K562 (cell line): Measurements from ENCODE around the gene PPDPF. TPM values are rescaled to one million over a fixed set of nuclear protein-coding genes. Genes with fewer than 3 reads are reported as not detected.

Experiments used
- ATAC-seq: fragments of 200-7000 bp; cut with Tn5 transposase; 3 replicates; pipeline ENCODE4 v1.9.1; 2020; ENCODE audit warnings: moderate library complexity
- BruUV-seq: library from RNA; stranded (reverse); fragments of 400-500 nt; replicated peaks from 2 replicates; lab custom pipeline; 2021; lab: Mats Ljungman, UMichigan
- CTCF ChIA-PET: fragments of 300-600 bp; formaldehyde crosslinking; extraction: SDS; loops from one replicate; lab custom pipeline; 2021; ENCODE audit warnings: low intra/inter-chr PET ratio; lab: Yijun Ruan, JAX
- POLR2A ChIA-PET: fragments of 300-600, 350-650 bp; sonication (Branson Sonifier 250); formaldehyde crosslinking; extraction: SDS; loops from one replicate; lab custom pipeline; 2021; ENCODE audit warnings: antibody characterized with exemption, inconsistent platforms; lab: Yijun Ruan, JAX
- DNase-seq, 4 experiments: peaks; one replicate each; pipeline versions ENCODE4 v3.0.0 to v3.0.0-alpha.2; 2011 to 2018; ENCODE audit warnings: low spot score in 3 of 4, mixed read lengths in 3 of 4; ENCODE audit errors: extremely low read depth in 1 of 4
- FAIRE-seq: peaks from 2 replicates; lab custom pipeline; 2011; peaks lifted over from hg19 to GRCh38; lab: Jason Lieb, UNC
- H2AFZ ChIP-seq: 2 replicates; pipeline ENCODE4 v1.6.0; 2011; ENCODE audit warnings: low read depth, low read length, control low read depth, inconsistent platforms
- H3K27ac ChIP-seq: fragments of 200-600 bp; 3 replicates; pipeline ENCODE4 v1.8.0; 2011; ENCODE audit warnings: low read depth, mild to moderate bottlenecking, control low read depth, inconsistent platforms, low read length, moderate library complexity, mixed read lengths; ENCODE audit errors: extremely low read depth
- H3K27me3 ChIP-seq, 2 experiments: fragments of 300-600 bp in 1 of 2; 2 replicates in 1 of 2; 3 replicates in 1 of 2; pipeline versions ENCODE4 v1.6.0 to v1.8.0; 2011; ENCODE audit warnings: inconsistent platforms in 2 of 2, low read length in 2 of 2, mild to moderate bottlenecking in 1 of 2, mixed read lengths in 1 of 2, moderate library complexity in 1 of 2; ENCODE audit not compliant: control insufficient read depth in 2 of 2, insufficient read depth in 2 of 2
- H3K36me3 ChIP-seq: fragments of 300-600 bp; 3 replicates; pipeline ENCODE4 v1.8.0; 2011; ENCODE audit warnings: mild to moderate bottlenecking, low read length, inconsistent platforms; ENCODE audit not compliant: control insufficient read depth, insufficient read depth
- H3K4me1 ChIP-seq, 2 experiments: fragments of 200-600 bp in 1 of 2; replicated peaks in 1 of 2; 2 replicates in 1 of 2; 3 replicates in 1 of 2; pipeline versions ENCODE4 v1.5.1 to v1.8.0; 2011; ENCODE audit warnings: inconsistent platforms in 2 of 2, low read length in 2 of 2, mild to moderate bottlenecking in 1 of 2, mixed read lengths in 1 of 2, moderate library complexity in 1 of 2; ENCODE audit not compliant: control insufficient read depth in 2 of 2, insufficient read depth in 2 of 2
- H3K4me2 ChIP-seq: 2 replicates; pipeline ENCODE4 v1.6.1; 2011; ENCODE audit warnings: low read length, control low read depth, inconsistent platforms, mixed read lengths; ENCODE audit not compliant: insufficient read depth
- H3K4me3 ChIP-seq: fragments of 200-600 bp; sonication (generic), shearing (Covaris generic); 2 replicates; pipeline ENCODE4 v1.5.1; 2016; ENCODE audit warnings: control low read depth, inconsistent platforms
- H3K79me2 ChIP-seq: fragments of 200-600 bp; 3 replicates; pipeline ENCODE4 v1.8.0; 2011; ENCODE audit warnings: low read length, inconsistent platforms; ENCODE audit not compliant: control insufficient read depth, insufficient read depth
- H3K9ac ChIP-seq, 2 experiments: 2 replicates each; pipeline versions ENCODE4 v1.6.0 to v1.6.1; 2011; ENCODE audit warnings: low read depth in 2 of 2, low read length in 2 of 2, control low read depth in 1 of 2, inconsistent platforms in 1 of 2, mild to moderate bottlenecking in 1 of 2, mixed read lengths in 1 of 2; ENCODE audit not compliant: insufficient read depth in 1 of 2
- H3K9me1 ChIP-seq: one replicate; pipeline ENCODE4 v1.6.0; 2011; ENCODE audit warnings: inconsistent platforms, mild to moderate bottlenecking, low read length, moderate library complexity; ENCODE audit not compliant: control insufficient read depth, insufficient read depth
- H3K9me3 ChIP-seq: replicated peaks from 2 replicates; pipeline ENCODE4 v1.5.1; 2011; ENCODE audit warnings: low read depth, low read length, inconsistent platforms; ENCODE audit not compliant: control insufficient read depth, insufficient read depth
- H4K20me1 ChIP-seq: replicated peaks from 2 replicates; pipeline ENCODE4 v1.6.1; 2011; ENCODE audit warnings: low read length, inconsistent platforms, mixed read lengths; ENCODE audit not compliant: control insufficient read depth, insufficient read depth
- C11orf30 ChIP-seq: fragments of 450-650 bp; IDR thresholded peaks from 2 replicates; pipeline ENCODE4 v1.6.1; 2016; ENCODE audit warnings: low read depth, mild to moderate bottlenecking
- GABPB1 ChIP-seq: sonication (generic); formaldehyde crosslinking; IDR thresholded peaks from 2 replicates; pipeline ENCODE4 v1.8.0; 2022; ENCODE audit warnings: mild to moderate bottlenecking, missing genetic modification reagents
- HNRNPH1 ChIP-seq: fragments of 200-400 bp; formaldehyde crosslinking; optimal IDR thresholded peaks from 2 replicates; pipeline ENCODE3; 2017; ENCODE audit warnings: low read depth, mild to moderate bottlenecking, low read length, moderate library complexity
- ILF3 ChIP-seq: fragments of 450-650 bp; IDR thresholded peaks from 2 replicates; pipeline ENCODE4 v1.6.1; 2018; ENCODE audit warnings: antibody characterized with exemption, mild to moderate bottlenecking, moderate library complexity, borderline replicate concordance
- NONO ChIP-seq, 2 experiments: fragments of 200-400 bp in 1 of 2; fragments of 450-650 bp in 1 of 2; formaldehyde crosslinking in 1 of 2; IDR thresholded peaks; 2 replicates each; pipeline ENCODE4 v1.6.1; 2017; ENCODE audit warnings: low read depth in 2 of 2, mild to moderate bottlenecking in 2 of 2, moderate library complexity in 2 of 2, low read length in 1 of 2
- NR2F6 ChIP-seq: fragments of 450-650 bp; formaldehyde crosslinking; IDR thresholded peaks from 2 replicates; pipeline ENCODE4 v1.4.0; 2020; ENCODE audit warnings: mild to moderate bottlenecking
- NUFIP1 ChIP-seq: fragments of 450-650 bp; IDR thresholded peaks from 2 replicates; pipeline ENCODE4 v1.6.1; 2018; ENCODE audit not compliant: partially characterized antibody
- POLR2H ChIP-seq: IDR thresholded peaks from 2 replicates; pipeline ENCODE4 v1.6.1; 2016; ENCODE audit warnings: missing genetic modification characterization, low read depth, mild to moderate bottlenecking, control low read depth, missing compliant biosample characterization, moderate library complexity
- SAP30 ChIP-seq: fragments of 200-600 bp; sonication (generic); IDR thresholded peaks from 2 replicates; pipeline ENCODE4 v1.6.1; 2012; ENCODE audit warnings: borderline replicate concordance, low read depth, mild to moderate bottlenecking, moderate library complexity, low read length, control low read depth, inconsistent platforms; ENCODE audit not compliant: insufficient read depth, poor library complexity, severe bottlenecking
- SMARCA4 ChIP-seq: fragments of 450-650 bp; IDR thresholded peaks from 2 replicates; pipeline ENCODE4 v1.6.1; 2016
- XRCC4 ChIP-seq: IDR thresholded peaks from one replicate; pipeline ENCODE4 v1.6.1; 2011; ENCODE audit not compliant: insufficient read depth, insufficient read length; ENCODE audit errors: extremely low read depth
- YBX1 ChIP-seq: fragments of 450-650 bp; IDR thresholded peaks from 2 replicates; pipeline ENCODE4 v1.7.1; 2016; ENCODE audit warnings: mild to moderate bottlenecking
- ZNF146 ChIP-seq: IDR thresholded peaks from one replicate; pipeline ENCODE4 v1.6.1; 2018; ENCODE audit warnings: missing compliant biosample characterization; ENCODE audit not compliant: unreplicated experiment
- ZNF282 ChIP-seq: sonication (generic); formaldehyde crosslinking; IDR thresholded peaks from 2 replicates; pipeline ENCODE4 v1.8.1; 2023; ENCODE audit warnings: missing genetic modification reagents
- WGBS: fragments of 100-300 bp; shearing (Covaris generic); methylation state at CpG from one replicate; pipeline ENCODE4 v1.1.6; 2016; ENCODE audit warnings: low coverage, mixed read lengths; ENCODE audit not compliant: insufficient coverage; ENCODE audit errors: missing lambda C conversion rate; 5-methylcytosine and 5-hydroxymethylcytosine counted together
- in situ Hi-C: fragments of 300-500 bp; cut with MboI; formaldehyde crosslinking; loops from 4 replicates; pipeline ENCODE4 v1.15.0; 2018; ENCODE audit warnings: inconsistent platforms, mixed read lengths
- intact Hi-C: fragments of 100-400 bp; cut with micrococcal nuclease; formaldehyde crosslinking; loops from 2 replicates; pipeline ENCODE4 v1.14.2; 2022
- polyA plus RNA-seq, 8 experiments: library from polyadenylated mRNA; depleted of rRNA in 4 of 8; stranded (reverse) in 5 of 8; unstranded in 3 of 8; fragments of >200 nt; fragmentation: Nextera tagmentation in 2 of 8; fragmentation: Illumina TruSeq in 1 of 8; extraction: Ambion mirVana in 2 of 8; extraction: Trizol in 1 of 8; gene quantifications; 2 replicates each; pipeline versions ENCODE4 v1.2.1 to v1.2.3, GENCODE V29; 2011 to 2014; ENCODE audit warnings: inconsistent platforms in 1 of 8, missing spikeins in 1 of 8
- total RNA-seq, 7 experiments: library from RNA; depleted of rRNA in 6 of 7; stranded (reverse); fragments of >200 nt in 6 of 7; fragmentation: Illumina TruSeq in 2 of 7; extraction: Trizol in 2 of 7; gene quantifications; 2 replicates each; pipeline versions ENCODE4 v1.2.1 to v1.2.3, GENCODE V29; 2011 to 2021; ENCODE audit warnings: low replicate concordance in 1 of 7
- TF ChIP-seq, protein P1 (sequence below): fragments of 200-800 bp; sonication (Bioruptor generic); IDR thresholded peaks from 2 replicates; pipeline ENCODE4 v1.6.1; 2017; ENCODE audit warnings: missing genetic modification characterization, missing compliant biosample characterization
- TF ChIP-seq, protein P2 (sequence below): sonication (generic); formaldehyde crosslinking; IDR thresholded peaks from 2 replicates; pipeline ENCODE4 v1.8.0; 2022; ENCODE audit warnings: missing genetic modification reagents, mild to moderate bottlenecking, borderline replicate concordance
- TF ChIP-seq, protein P3 (sequence below): fragments of 250-450 bp; sonication (Bioruptor Pico); IDR thresholded peaks from 2 replicates; pipeline ENCODE4 v1.4.0; 2020; ENCODE audit warnings: borderline replicate concordance

PPDPF gene
- total and polyA plus RNA-seq, 9 of the 15 experiments (the other 6 are each of a cell fraction or from before 2014, with no cell fraction given) = 0.77 to 233 (median 10.5) TPM

DNA sequence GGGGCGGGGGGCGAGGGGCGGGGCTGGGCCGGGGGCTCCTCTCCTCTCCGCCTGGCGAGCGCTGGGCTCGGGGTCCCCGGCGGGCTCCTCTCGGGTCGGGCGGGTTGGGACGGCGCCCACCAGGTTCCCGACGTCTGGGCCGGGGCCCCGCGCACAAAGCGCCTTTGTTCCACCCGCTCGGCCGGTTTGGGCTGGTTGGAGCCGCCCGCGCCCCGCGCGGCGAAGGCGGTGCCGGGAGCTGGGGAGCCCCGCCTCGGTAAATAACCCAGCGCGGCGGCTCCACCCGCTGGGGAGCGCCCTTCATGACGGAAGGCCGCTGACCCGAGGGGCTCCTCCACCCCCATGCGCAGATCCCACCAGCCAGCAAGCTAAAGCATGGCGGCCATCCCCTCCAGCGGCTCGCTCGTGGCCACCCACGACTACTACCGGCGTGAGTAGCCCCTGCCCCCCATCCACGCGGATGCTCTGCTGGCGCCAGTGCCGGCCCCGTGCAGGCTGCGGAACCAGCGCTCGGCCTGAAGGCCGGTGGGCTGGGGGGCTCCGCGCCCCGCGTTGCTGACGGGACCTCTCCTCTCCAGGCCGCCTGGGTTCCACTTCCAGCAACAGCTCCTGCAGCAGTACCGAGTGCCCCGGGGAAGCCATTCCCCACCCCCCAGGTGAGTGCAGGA is 503 bp downstream of the PPDPF start:
- Histone ChIP-seq H2AFZ (no peak overlapping the region), H3K9ac (peak overlapping the region; percentile 79 to 98), H3K4me2 (peak overlapping the region; percentile 89), H3K27me3 (peaks cover 21 to 30% of the 10 kb centered on the region in 2 experiments), H3K27ac (peak overlapping the region; percentile 96), H4K20me1 (no peaks in the 10 kb centered on the region), H3K79me2 (peaks cover 14% of the 10 kb centered on the region), H3K9me3 (peaks cover 7% of the 10 kb centered on the region), H3K9me1 (no peaks in the 10 kb centered on the region), H3K36me3 (peaks cover 23% of the 10 kb centered on the region; the same call in 2 of the 3 replicates), H3K4me1 (peaks cover 10 to 57% of the 10 kb centered on the region in 2 experiments), H3K4me3 (peak overlapping the region; percentile 85)
- TSS peak; percentile 77 for BruUV-seq
- ChIA-PET CTCF (no interaction called here), POLR2A (interaction anchor here (0.6 to 1.7 kb wide), 25 partner anchors 9 to 1822 kb away, joined by 3 to 19 read pairs (median 4); partner anchors contain the start of genes DNAJC5, SRMS and TCEA2)
- in situ Hi-C loops = no loop called here
- intact Hi-C loops = no loop called here
- ATAC-seq = peak; percentile 84
- WGBS = 3% methylated on average over 31 of the region's 68 CpGs
- peak; percentile 83 to 91 (median 89) for DNase-seq
- peak; percentile 35 for FAIRE-seq
- TF ChIP-seq ZNF282 (CRISPR knock-in tag) = peak; percentile 81; the same call in 1 of the 2 replicates
- TF ChIP-seq XRCC4 = no peak
- 0 out of 2 replicates have a peak, but pooled peaks have one; percentile 23 for TF ChIP-seq SMARCA4
- no peak for TF ChIP-seq NUFIP1
- TF ChIP-seq ILF3 = no peak; the same call in 1 of the 2 replicates
- TF ChIP-seq, protein P1, sequence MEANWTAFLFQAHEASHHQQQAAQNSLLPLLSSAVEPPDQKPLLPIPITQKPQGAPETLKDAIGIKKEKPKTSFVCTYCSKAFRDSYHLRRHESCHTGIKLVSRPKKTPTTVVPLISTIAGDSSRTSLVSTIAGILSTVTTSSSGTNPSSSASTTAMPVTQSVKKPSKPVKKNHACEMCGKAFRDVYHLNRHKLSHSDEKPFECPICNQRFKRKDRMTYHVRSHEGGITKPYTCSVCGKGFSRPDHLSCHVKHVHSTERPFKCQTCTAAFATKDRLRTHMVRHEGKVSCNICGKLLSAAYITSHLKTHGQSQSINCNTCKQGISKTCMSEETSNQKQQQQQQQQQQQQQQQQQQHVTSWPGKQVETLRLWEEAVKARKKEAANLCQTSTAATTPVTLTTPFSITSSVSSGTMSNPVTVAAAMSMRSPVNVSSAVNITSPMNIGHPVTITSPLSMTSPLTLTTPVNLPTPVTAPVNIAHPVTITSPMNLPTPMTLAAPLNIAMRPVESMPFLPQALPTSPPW (CRISPR knock-in tag) = no peak; the same call in 1 of the 2 replicates
- no peak for TF ChIP-seq NR2F6 (CRISPR knock-in tag)
- TF ChIP-seq POLR2H (tag) = peak; percentile 72
- peak in 1 of 2 experiments; percentile 87; a peak in 2 of 4 replicates for TF ChIP-seq NONO (IDR thresholded peaks at IDR 0.05; ENCODE audit: low read depth in 2 of 2, low read length in 1 of 2)
- no peak for TF ChIP-seq HNRNPH1
- no peak for TF ChIP-seq YBX1
- no peak for TF ChIP-seq ZNF146 (CRISPR knock-in tag)
- TF ChIP-seq C11orf30 = no peak
- TF ChIP-seq GABPB1 (CRISPR knock-in tag) = no peak; the same call in 1 of the 2 replicates
- TF ChIP-seq, protein P2, sequence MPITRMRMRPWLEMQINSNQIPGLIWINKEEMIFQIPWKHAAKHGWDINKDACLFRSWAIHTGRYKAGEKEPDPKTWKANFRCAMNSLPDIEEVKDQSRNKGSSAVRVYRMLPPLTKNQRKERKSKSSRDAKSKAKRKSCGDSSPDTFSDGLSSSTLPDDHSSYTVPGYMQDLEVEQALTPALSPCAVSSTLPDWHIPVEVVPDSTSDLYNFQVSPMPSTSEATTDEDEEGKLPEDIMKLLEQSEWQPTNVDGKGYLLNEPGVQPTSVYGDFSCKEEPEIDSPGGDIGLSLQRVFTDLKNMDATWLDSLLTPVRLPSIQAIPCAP (CRISPR knock-in tag) = no peak
- TF ChIP-seq, protein P3, sequence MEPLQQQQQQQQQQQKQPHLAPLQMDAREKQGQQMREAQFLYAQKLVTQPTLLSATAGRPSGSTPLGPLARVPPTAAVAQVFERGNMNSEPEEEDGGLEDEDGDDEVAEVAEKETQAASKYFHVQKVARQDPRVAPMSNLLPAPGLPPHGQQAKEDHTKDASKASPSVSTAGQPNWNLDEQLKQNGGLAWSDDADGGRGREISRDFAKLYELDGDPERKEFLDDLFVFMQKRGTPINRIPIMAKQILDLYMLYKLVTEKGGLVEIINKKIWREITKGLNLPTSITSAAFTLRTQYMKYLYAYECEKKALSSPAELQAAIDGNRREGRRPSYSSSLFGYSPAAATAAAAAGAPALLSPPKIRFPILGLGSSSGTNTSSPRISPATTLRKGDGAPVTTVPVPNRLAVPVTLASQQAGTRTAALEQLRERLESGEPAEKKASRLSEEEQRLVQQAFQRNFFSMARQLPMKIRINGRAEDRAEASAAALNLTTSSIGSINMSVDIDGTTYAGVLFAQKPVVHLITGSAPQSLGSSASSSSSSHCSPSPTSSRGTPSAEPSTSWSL = no peak
- TF ChIP-seq SAP30 = peak; percentile 31
